ENCODE measurements around the gene GLT8D2. TPM values are rescaled to one million over a fixed set of nuclear protein-coding genes. Genes with fewer than 3 reads are reported as not detected.
"Not testable (repeated sequence)": the region's sequence is repeated elsewhere in the genome, so short reads cannot be mapped to it uniquely, and the experiment has no call there.

Gene GLT8D2
- total RNA-seq, 1 donor from 2014 or later: 38.8 TPM

- Mint-ChIP-seq H3K4me1 (ENCODE audit: low read depth) (peaks cover 47% of the 10 kb centered on the region), H3K27me3 (ENCODE audit: low read depth) (no peaks in the 10 kb centered on the region), H3K4me3 (ENCODE audit: unreplicated experiment) (no peak overlapping the region), H3K27ac (ENCODE audit: unreplicated experiment) (no peak overlapping the region), H3K9me3 (ENCODE audit: low read depth) (no peaks in the 10 kb centered on the region), H3K36me3 (ENCODE audit: low read depth) (no peaks in the 10 kb centered on the region)
- DNase-seq (ENCODE audit: low spot score): no peak
- no peak for TF ChIP-seq CTCF (IDR thresholded peaks at IDR 0.05)
These were observed 3.7 kb downstream of the GLT8D2 start for GRCh38 chr12:104046306-104046705.

DNA sequence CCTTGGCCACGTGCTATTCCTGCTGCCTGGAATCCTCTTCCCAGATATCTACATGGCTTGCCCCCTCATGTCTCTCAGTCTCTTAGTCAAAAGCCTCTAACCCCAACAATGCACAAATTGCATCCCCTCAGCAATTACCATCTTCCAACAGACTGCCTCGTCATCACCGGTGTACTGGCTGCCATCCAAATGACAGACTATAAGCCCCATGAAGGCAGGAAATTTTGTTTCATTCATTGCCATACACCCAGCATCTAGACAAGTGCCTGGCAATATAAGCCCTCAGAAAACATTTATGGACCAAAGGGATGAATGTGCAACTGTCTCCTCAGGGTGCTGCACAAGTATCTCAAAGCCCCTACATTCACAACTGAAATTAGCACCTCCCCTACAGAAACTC lies 5.8 kb downstream of the GLT8D2 start:
- no peak overlapping the region for H3K4me3 Mint-ChIP-seq (ENCODE audit: unreplicated experiment)
- H3K36me3 Mint-ChIP-seq (ENCODE audit: low read depth): peaks cover 4% of the 10 kb centered on the region
- no peaks in the 10 kb centered on the region for H3K9me3 Mint-ChIP-seq (ENCODE audit: low read depth)
- H3K27ac Mint-ChIP-seq (ENCODE audit: unreplicated experiment): no peak overlapping the region
- no peak for TF ChIP-seq CTCF (IDR thresholded peaks at IDR 0.05)
- no peaks in the 10 kb centered on the region for H3K27me3 Mint-ChIP-seq (ENCODE audit: low read depth)
- DNase-seq (ENCODE audit: low spot score): no peak
- H3K4me1 Mint-ChIP-seq (ENCODE audit: low read depth): peaks cover 32% of the 10 kb centered on the region

DNA sequence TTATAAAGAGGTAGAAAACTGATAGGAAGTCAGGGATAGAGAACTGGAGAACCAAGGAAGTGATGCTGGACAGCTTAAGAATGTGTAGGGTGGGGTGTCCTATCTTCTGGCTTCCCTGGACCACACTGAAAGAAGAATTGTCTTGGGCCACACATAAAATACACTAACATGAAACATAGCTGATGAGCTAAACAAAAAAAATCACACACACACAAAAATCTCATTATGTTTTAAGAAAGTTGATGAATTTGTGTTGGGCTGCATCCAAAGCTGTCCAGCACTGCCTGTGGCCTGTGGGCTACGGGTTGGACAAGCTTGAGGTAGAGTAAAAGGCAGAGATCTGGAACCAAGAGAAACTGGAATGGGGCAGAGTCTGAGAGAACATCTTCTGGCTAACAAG lies 7.4 kb downstream of the GLT8D2 start:
- no peaks in the 10 kb centered on the region for H3K27me3 Mint-ChIP-seq (ENCODE audit: low read depth)
- no peak for DNase-seq (ENCODE audit: low spot score)
- TF ChIP-seq CTCF (IDR thresholded peaks at IDR 0.05): no peak
- peaks cover 7% of the 10 kb centered on the region for H3K36me3 Mint-ChIP-seq (ENCODE audit: low read depth)
- peaks cover 18% of the 10 kb centered on the region for H3K4me1 Mint-ChIP-seq (ENCODE audit: low read depth)
- peaks cover 2% of the 10 kb centered on the region for H3K9me3 Mint-ChIP-seq (ENCODE audit: low read depth)
- H3K4me3 Mint-ChIP-seq (ENCODE audit: unreplicated experiment): no peak overlapping the region
- no peak overlapping the region for H3K27ac Mint-ChIP-seq (ENCODE audit: unreplicated experiment)

DNA sequence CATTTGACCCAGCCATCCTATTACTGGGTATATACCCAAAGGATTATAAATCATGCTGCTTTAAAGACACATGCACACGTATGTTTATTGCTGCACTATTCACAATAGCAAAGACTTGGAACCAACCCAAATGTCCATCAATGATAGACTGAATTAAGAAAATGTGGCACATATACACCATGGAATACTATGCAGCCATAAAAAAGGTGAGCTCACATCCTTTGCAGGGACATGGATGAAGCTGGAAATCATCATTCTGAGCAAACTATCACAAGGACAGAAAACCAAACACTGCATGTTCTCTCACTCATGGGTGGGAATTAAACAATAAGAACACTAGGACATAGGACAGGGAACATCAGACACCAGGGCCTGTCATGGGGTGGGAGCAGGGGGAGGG lies 10.2 kb downstream of the GLT8D2 start:
- H3K27ac Mint-ChIP-seq (ENCODE audit: unreplicated experiment); H3K4me3 Mint-ChIP-seq (ENCODE audit: unreplicated experiment); H3K36me3 Mint-ChIP-seq (ENCODE audit: low read depth); H3K4me1 Mint-ChIP-seq (ENCODE audit: low read depth); DNase-seq (ENCODE audit: low spot score); H3K27me3 Mint-ChIP-seq (ENCODE audit: low read depth): not testable (repeated sequence)
- H3K9me3 Mint-ChIP-seq (ENCODE audit: low read depth): peaks cover 12% of the 10 kb centered on the region

DNA sequence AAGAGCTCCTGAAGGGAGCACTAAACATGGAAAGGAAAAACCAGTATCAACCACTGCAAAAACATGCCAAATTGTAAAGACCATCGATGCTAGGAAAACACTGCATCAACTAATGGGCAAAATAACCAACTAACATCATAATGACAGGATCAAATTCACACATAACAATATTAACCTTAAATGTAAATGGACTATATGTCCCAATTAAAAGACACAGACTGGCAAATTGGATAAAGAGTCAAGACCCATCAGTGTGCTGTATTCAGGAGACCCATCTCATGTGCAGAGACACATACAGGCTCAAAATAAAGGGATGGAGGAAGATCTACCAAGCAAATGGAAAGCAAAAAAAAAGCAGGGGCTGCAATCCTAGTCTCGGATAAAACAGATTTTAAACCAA lies 13.8 kb downstream of the GLT8D2 start:
- not testable (repeated sequence) for H3K27me3 Mint-ChIP-seq (ENCODE audit: low read depth); H3K36me3 Mint-ChIP-seq (ENCODE audit: low read depth)

GRCh38 chr12:104030596-104030995 lies 19.4 kb downstream of the GLT8D2 start:
- H3K27ac Mint-ChIP-seq (ENCODE audit: unreplicated experiment); DNase-seq (ENCODE audit: low spot score); H3K27me3 Mint-ChIP-seq (ENCODE audit: low read depth); H3K4me1 Mint-ChIP-seq (ENCODE audit: low read depth); H3K36me3 Mint-ChIP-seq (ENCODE audit: low read depth); H3K9me3 Mint-ChIP-seq (ENCODE audit: low read depth); H3K4me3 Mint-ChIP-seq (ENCODE audit: unreplicated experiment): not testable (repeated sequence)

More for the DNA sequence above, 13.8 kb downstream of the GLT8D2 start:
- H3K9me3 Mint-ChIP-seq (ENCODE audit: low read depth): peaks cover 12% of the 10 kb centered on the region
- DNase-seq (ENCODE audit: low spot score); H3K4me1 Mint-ChIP-seq (ENCODE audit: low read depth); H3K4me3 Mint-ChIP-seq (ENCODE audit: unreplicated experiment); H3K27ac Mint-ChIP-seq (ENCODE audit: unreplicated experiment): not testable (repeated sequence)

DNA sequence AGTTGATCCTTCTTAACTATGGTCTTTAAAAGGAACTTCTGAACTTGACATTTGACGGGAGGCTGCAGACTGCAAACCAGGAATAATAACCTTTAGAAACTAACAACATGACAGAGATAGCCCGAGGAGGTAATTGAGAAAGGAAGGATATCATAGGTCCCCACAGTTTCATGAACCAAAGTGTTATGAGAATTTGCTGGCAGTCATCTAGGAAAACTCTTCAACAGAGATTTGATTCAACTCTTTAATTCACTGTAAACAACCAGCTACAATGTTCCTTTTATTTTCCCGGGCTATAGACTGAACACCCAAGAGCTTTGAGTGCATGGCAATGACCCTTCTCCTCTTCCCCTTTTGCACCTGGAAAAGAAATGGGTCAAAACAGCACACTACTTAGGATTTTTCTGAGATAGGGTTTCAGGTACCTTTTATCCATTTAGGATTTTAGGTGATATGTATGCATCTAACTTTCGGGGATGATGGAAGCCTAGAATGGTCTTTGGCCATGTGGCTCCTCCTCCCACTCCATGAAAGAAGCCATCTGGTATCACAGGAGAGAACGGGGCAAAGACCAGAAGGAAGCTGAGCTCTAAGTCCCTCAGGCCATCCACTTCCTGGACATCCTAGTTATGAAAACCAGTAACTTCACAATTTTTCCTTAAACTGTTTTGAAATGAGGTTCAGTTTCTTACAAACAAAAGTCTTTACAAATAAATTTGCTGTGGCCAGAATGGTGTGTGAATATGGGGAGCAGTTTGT lies 23.0 kb downstream of the GLT8D2 start:
- Mint-ChIP-seq H3K4me1 (ENCODE audit: low read depth) (no peaks in the 10 kb centered on the region), H3K27ac (ENCODE audit: unreplicated experiment) (no peak overlapping the region), H3K9me3 (ENCODE audit: low read depth) (peaks cover 4% of the 10 kb centered on the region), H3K36me3 (ENCODE audit: low read depth) (peaks cover 10% of the 10 kb centered on the region), H3K27me3 (ENCODE audit: low read depth) (no peaks in the 10 kb centered on the region), H3K4me3 (ENCODE audit: unreplicated experiment) (no peak overlapping the region)
- no peak for DNase-seq (ENCODE audit: low spot score)
- no peak for TF ChIP-seq CTCF (IDR thresholded peaks at IDR 0.05)

All from chondrocyte (in vitro differentiated cells).